Measurements from ENCODE around the gene VRTN. TPM values are rescaled to one million over a fixed set of nuclear protein-coding genes. Genes with fewer than 3 reads are reported as not detected.
A peak's percentile ranks its signal among the peaks of the same experiment; 100 is the strongest.

VRTN gene
- total and polyA plus RNA-seq, 5 donors from 2014 or later = not detected

DNA sequence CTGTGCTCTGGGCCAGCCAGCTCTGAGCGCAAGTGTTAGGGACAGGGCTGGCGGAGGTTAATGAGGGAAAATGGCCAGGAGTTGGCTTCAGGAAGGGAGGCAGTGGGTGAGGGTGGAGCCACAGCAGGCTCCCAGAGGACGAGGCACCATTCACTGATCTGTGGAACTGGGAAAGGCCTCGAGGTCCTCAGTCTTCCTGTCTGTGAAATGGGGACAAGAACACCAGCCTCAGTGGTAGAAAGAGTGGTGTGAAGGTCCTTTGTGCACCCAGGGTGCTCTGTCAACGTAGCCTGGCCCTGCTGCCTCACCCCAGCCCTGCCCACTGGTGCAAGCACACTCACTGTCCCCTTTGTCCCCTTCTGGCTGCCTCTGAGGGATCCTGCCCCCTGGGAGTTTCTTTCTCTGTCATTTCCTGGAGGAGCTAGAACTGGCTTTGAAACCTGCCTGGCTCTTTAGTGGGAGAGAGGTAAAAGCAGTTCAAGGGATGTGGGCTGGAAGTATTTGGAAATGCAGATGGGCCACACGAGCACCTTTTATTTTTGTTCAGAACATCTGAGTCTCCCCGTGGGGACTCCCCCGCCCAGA is 52.7 kb downstream of the VRTN start:
- no peaks in the 10 kb centered on the region for H3K36me3 Mint-ChIP-seq
- H3K4me3 ChIP-seq (ENCODE audit: low read depth, low read length) = peak overlapping the region; percentile 21
- H3K27ac ChIP-seq (ENCODE audit: insufficient read depth, low read length, poor library complexity, severe bottlenecking) = peak overlapping the region; percentile 63
- H3K27ac Mint-ChIP-seq = peak overlapping the region; percentile 76 to 92 (median 91)
- no peaks in the 10 kb centered on the region for H3K36me3 ChIP-seq (ENCODE audit: control insufficient read depth, insufficient read depth, low read length)
- ATAC-seq (ENCODE audit: low read depth in 2 of 2) (no peak), DNase-seq (no peak)
- H3K4me3 Mint-ChIP-seq = peak overlapping the region; percentile 75 to 81 (median 78)
- peaks cover 0 to 40% (median 11%) of the 10 kb centered on the region in 4 donors for H3K4me1 Mint-ChIP-seq
- H3K9me3 Mint-ChIP-seq = peaks cover 0 to 2% (median 0%) of the 10 kb centered on the region in 7 donors
- peaks cover 16% of the 10 kb centered on the region for H3K27me3 Mint-ChIP-seq
- H3K9me3 ChIP-seq (ENCODE audit: control insufficient read depth in 2 of 2, low read length in 2 of 2) = no peaks in the 10 kb centered on the region
- H3K4me1 ChIP-seq (ENCODE audit: control insufficient read depth, insufficient read depth, low read length, poor library complexity, severe bottlenecking) = peaks cover 25% of the 10 kb centered on the region
- H3K27me3 ChIP-seq (ENCODE audit: control insufficient read depth, insufficient read depth, low read length) = no peaks in the 10 kb centered on the region

DNA sequence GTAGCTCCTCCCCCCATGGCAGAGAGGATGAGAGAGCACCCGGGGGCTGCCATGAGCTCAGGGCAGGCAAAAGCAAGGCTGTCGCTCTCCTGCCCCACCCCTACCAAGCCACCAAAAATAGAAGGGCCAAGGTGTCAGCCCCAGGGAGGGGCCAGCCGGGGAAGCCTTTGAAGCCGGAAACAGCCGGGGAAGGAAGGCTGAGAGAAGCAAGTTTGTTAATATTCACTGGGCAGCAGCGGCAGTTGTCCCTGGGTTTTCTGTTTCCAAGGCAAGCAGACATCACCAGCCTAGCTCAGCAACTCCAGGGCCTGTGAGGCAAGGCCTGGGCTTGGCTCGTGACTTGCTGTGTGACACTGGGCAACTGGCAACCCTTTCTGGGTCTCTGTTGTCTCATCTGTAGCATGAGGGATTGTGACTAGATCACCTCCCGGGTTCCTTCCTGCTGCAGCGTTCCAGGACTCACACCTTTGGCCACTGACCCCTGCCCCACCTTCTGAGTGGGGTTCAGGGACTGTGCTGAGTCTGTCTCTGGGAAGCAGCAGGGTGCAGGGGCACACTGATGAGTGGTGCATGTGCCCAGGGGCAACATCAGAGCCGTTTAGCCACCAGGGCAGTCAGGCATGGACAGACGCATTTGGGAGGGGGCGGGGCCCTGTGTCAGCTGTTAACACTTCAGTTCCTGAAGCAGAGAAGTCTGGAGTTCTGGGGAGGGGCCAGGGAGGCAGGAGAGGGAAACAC is 53.4 kb downstream of the VRTN start:
- ATAC-seq (ENCODE audit: low read depth in 2 of 2) = peak; percentile 90 to 93

DNA sequence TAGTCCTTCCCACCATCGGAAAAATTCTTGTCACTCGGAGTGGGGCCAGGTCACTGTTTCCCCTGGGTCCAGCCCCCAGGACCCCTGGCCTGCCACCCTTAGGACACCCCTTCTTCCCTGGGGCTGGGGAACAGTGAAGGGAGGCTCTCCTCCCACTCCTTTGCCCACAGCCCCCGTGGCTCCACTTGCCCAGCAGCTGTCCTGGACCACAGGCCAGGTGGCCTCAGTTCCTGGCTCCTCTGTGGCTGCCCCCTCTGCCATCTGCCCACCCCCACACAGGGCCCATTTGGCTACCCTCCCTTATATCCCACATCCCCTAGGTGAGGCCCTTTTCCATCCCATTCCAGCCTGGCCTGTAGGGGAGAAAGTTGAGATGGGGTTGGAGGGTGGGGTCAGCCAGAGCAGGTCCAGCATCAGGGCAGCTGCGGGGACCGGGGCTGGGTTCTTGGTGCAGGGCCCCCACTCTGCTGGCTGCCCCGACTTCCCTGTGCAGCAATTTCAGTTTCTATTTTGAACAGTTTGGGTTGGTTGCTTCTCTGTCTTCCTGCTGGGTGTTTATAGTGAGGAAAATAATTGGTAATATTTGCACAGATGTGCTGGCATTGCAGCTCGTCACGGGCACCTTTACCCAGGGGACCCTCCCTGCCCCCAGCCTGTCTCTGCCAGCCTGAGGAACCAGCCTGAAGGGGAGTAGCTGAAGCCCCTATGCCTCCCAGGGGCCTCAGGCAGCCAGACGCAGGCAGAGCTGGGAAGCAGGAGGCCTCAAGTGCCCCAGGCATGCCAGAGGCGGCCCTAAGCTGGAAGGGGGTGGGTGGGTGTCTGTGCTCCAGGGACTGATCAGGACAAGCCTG is 54.4 kb downstream of the VRTN start:
- H3K4me3 ChIP-seq (ENCODE audit: low read depth, low read length) = no peak overlapping the region
- no peaks in the 10 kb centered on the region for H3K27me3 ChIP-seq (ENCODE audit: control insufficient read depth, insufficient read depth, low read length)
- Mint-ChIP-seq H3K4me1 (peaks cover 0 to 40% (median 11%) of the 10 kb centered on the region in 4 donors), H3K9me3 (peaks cover 0 to 2% (median 0%) of the 10 kb centered on the region in 7 donors), H3K27me3 (peaks cover 4% of the 10 kb centered on the region), H3K4me3 (peak overlapping the region in 3 of 4 donors; percentile 26 to 81 (median 78)), H3K36me3 (no peaks in the 10 kb centered on the region), H3K27ac (peak overlapping the region; percentile 91 to 92 (median 91))
- peak overlapping the region; percentile 2 for H3K27ac ChIP-seq (ENCODE audit: insufficient read depth, low read length, poor library complexity, severe bottlenecking)
- H3K4me1 ChIP-seq (ENCODE audit: control insufficient read depth, insufficient read depth, low read length, poor library complexity, severe bottlenecking) = peaks cover 25% of the 10 kb centered on the region
- DNase-seq (peak in 1 of 3 donors; percentile 46), ATAC-seq (ENCODE audit: low read depth in 2 of 2) (no peak)
- no peaks in the 10 kb centered on the region for H3K9me3 ChIP-seq (ENCODE audit: control insufficient read depth in 2 of 2, low read length in 2 of 2)
- H3K36me3 ChIP-seq (ENCODE audit: control insufficient read depth, insufficient read depth, low read length) = no peaks in the 10 kb centered on the region

More for the DNA sequence above, 53.4 kb downstream of the VRTN start:
- peak overlapping the region; percentile 63 for H3K27ac ChIP-seq (ENCODE audit: insufficient read depth, low read length, poor library complexity, severe bottlenecking)
- H3K27ac Mint-ChIP-seq = peak overlapping the region; percentile 70 to 92 (median 91)
- H3K4me3 ChIP-seq (ENCODE audit: low read depth, low read length) = peak overlapping the region; percentile 44
- peak overlapping the region; percentile 75 to 81 (median 78) for H3K4me3 Mint-ChIP-seq
- H3K36me3 ChIP-seq (ENCODE audit: control insufficient read depth, insufficient read depth, low read length) = no peaks in the 10 kb centered on the region
- peaks cover 9% of the 10 kb centered on the region for H3K27me3 Mint-ChIP-seq
- no peaks in the 10 kb centered on the region for H3K9me3 ChIP-seq (ENCODE audit: control insufficient read depth in 2 of 2, low read length in 2 of 2)
- H3K36me3 Mint-ChIP-seq = no peaks in the 10 kb centered on the region
- peaks cover 0 to 2% (median 0%) of the 10 kb centered on the region in 7 donors for H3K9me3 Mint-ChIP-seq
- H3K4me1 ChIP-seq (ENCODE audit: control insufficient read depth, insufficient read depth, low read length, poor library complexity, severe bottlenecking) = peaks cover 25% of the 10 kb centered on the region
- no peaks in the 10 kb centered on the region for H3K27me3 ChIP-seq (ENCODE audit: control insufficient read depth, insufficient read depth, low read length)
- peaks cover 0 to 40% (median 11%) of the 10 kb centered on the region in 4 donors for H3K4me1 Mint-ChIP-seq
- peak; percentile 42 to 90 (median 70) for DNase-seq

DNA sequence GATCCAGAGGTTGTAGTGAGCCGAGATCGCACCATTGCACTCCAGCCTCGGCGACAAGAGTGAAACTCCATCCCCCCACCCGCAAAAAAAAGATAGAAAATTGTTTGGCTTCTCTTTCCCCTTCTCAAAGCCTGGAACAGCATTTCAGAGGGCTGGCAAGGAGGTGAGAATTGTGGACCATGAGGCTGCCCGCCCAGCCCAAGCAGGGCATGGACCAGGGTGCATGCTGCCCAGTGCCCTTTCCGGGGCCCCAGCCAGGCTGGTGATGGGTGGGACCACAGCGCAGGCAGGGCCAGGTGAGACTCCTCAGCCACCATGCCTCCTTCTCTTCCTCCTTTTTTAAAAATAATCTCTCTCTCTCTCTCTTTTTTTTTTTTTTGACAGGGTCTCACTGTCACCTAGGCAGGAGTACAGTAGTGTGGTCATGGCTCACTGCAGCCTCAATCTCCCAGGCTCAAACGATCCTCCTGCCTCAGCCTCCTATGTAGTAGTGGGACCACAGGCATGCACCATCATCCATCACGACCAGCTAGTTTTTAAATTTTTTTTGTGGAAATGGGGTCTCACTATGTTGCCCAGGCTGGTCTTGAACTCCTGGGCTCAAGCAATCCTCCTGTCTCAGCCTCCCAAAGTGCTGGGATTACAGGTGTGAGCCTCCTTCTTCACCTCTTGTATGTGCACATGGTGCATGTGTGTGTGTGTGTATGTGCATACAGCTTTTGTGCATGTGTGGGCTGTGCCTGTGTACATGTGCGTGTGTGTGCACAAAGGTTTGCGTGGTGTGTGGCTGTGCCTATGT is 55.5 kb downstream of the VRTN start:
- Mint-ChIP-seq H3K27me3 (peaks cover 4% of the 10 kb centered on the region), H3K4me3 (peak overlapping the region in 1 of 4 donors; percentile 0), H3K27ac (peak overlapping the region in 1 of 3 donors; percentile 9), H3K36me3 (no peaks in the 10 kb centered on the region), H3K4me1 (peaks cover 0 to 40% (median 11%) of the 10 kb centered on the region in 4 donors), H3K9me3 (peaks cover 0 to 2% (median 0%) of the 10 kb centered on the region in 7 donors)
- no peak for ATAC-seq (ENCODE audit: low read depth in 2 of 2)
- H3K27me3 ChIP-seq (ENCODE audit: control insufficient read depth, insufficient read depth, low read length) = no peaks in the 10 kb centered on the region
- H3K4me3 ChIP-seq (ENCODE audit: low read depth, low read length) = no peak overlapping the region
- peaks cover 25% of the 10 kb centered on the region for H3K4me1 ChIP-seq (ENCODE audit: control insufficient read depth, insufficient read depth, low read length, poor library complexity, severe bottlenecking)
- no peaks in the 10 kb centered on the region for H3K36me3 ChIP-seq (ENCODE audit: control insufficient read depth, insufficient read depth, low read length)
- H3K27ac ChIP-seq (ENCODE audit: insufficient read depth, low read length, poor library complexity, severe bottlenecking) = no peak overlapping the region
- DNase-seq = no peak
- H3K9me3 ChIP-seq (ENCODE audit: control insufficient read depth in 2 of 2, low read length in 2 of 2) = no peaks in the 10 kb centered on the region

DNA sequence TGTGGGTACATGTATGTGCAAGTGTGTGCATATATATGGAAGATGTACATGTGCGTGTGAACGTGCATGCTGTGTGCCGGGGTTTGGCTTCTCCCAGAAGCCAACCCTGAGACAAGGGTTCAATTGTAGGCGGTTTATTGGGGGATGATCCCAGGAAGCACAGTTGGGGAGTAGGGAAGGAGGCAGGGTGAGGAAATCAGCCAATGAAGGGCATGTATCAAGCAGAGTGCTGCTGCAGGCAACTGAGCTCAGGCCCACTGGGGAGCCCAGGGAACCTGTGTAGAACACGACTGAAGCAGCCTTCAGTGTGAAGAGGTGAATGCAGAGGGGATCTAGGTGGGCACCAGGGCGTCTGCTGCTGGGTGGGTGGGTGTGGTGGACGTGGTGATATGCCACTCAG is 56.2 kb downstream of the VRTN start:
- peak overlapping the region in 1 of 3 donors; percentile 65 for H3K27ac Mint-ChIP-seq
- H3K4me3 ChIP-seq (ENCODE audit: low read depth, low read length) = no peak overlapping the region
- H3K4me3 Mint-ChIP-seq = no peak overlapping the region
- peaks cover 0 to 38% (median 11%) of the 10 kb centered on the region in 4 donors for H3K4me1 Mint-ChIP-seq
- H3K4me1 ChIP-seq (ENCODE audit: control insufficient read depth, insufficient read depth, low read length, poor library complexity, severe bottlenecking) = peaks cover 25% of the 10 kb centered on the region
- no peak for DNase-seq
- no peak overlapping the region for H3K27ac ChIP-seq (ENCODE audit: insufficient read depth, low read length, poor library complexity, severe bottlenecking)
- H3K9me3 Mint-ChIP-seq = peaks cover 0 to 2% (median 0%) of the 10 kb centered on the region in 7 donors
- no peaks in the 10 kb centered on the region for H3K36me3 ChIP-seq (ENCODE audit: control insufficient read depth, insufficient read depth, low read length)
- no peak for ATAC-seq (ENCODE audit: low read depth in 2 of 2)
- H3K36me3 Mint-ChIP-seq = no peaks in the 10 kb centered on the region
- H3K27me3 Mint-ChIP-seq = peaks cover 4% of the 10 kb centered on the region
- H3K9me3 ChIP-seq (ENCODE audit: control insufficient read depth in 2 of 2, low read length in 2 of 2) = no peaks in the 10 kb centered on the region
- H3K27me3 ChIP-seq (ENCODE audit: control insufficient read depth, insufficient read depth, low read length) = no peaks in the 10 kb centered on the region

DNA sequence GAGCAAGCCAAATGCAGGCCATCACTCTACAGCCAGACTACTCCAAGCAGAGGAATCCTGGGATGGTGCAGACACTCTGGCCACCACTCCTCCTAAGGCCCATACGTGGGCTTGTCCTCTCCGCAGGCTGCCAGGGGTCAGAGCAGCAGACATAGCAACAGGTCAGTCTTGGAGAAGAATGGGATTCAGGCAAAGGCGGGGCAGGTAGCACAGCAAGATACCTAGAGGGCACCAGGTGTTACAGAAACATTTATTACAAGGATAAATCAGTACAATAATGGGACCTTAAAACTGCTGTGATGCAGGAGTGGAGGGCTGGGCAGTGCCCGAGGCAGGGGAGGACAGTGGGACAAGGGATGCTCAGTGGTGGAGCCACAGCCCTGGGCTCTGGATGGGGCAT is 57.4 kb downstream of the VRTN start:
- ATAC-seq (ENCODE audit: low read depth in 2 of 2) (no peak), DNase-seq (no peak)
- H3K27ac Mint-ChIP-seq = no peak overlapping the region
- H3K36me3 ChIP-seq (ENCODE audit: control insufficient read depth, insufficient read depth, low read length) = no peaks in the 10 kb centered on the region
- peaks cover 4% of the 10 kb centered on the region for H3K27me3 Mint-ChIP-seq
- no peaks in the 10 kb centered on the region for H3K9me3 ChIP-seq (ENCODE audit: control insufficient read depth in 2 of 2, low read length in 2 of 2)
- peaks cover 24% of the 10 kb centered on the region for H3K4me1 ChIP-seq (ENCODE audit: control insufficient read depth, insufficient read depth, low read length, poor library complexity, severe bottlenecking)
- no peaks in the 10 kb centered on the region for H3K27me3 ChIP-seq (ENCODE audit: control insufficient read depth, insufficient read depth, low read length)
- peaks cover 0 to 30% (median 13%) of the 10 kb centered on the region in 4 donors for H3K4me1 Mint-ChIP-seq
- H3K36me3 Mint-ChIP-seq = no peaks in the 10 kb centered on the region
- H3K9me3 Mint-ChIP-seq = peaks cover 0 to 2% (median 0%) of the 10 kb centered on the region in 7 donors
- H3K27ac ChIP-seq (ENCODE audit: insufficient read depth, low read length, poor library complexity, severe bottlenecking) = no peak overlapping the region
- H3K4me3 Mint-ChIP-seq = peak overlapping the region in 1 of 4 donors; percentile 39
- H3K4me3 ChIP-seq (ENCODE audit: low read depth, low read length) = no peak overlapping the region
